GM21619 (cell line): ENCODE results near the gene ANKRD22.
"Not testable (repeated sequence)": the region's sequence is repeated elsewhere in the genome, so short reads cannot be mapped to it uniquely, and the experiment has no call there.

ENCODE experiments used
- ATAC-seq: cut with Tn5 transposase; IDR thresholded peaks from one replicate; pipeline ENCODE4 v1.9.1; 2021; ENCODE audit not compliant: unreplicated experiment

ANKRD22 gene

DNA sequence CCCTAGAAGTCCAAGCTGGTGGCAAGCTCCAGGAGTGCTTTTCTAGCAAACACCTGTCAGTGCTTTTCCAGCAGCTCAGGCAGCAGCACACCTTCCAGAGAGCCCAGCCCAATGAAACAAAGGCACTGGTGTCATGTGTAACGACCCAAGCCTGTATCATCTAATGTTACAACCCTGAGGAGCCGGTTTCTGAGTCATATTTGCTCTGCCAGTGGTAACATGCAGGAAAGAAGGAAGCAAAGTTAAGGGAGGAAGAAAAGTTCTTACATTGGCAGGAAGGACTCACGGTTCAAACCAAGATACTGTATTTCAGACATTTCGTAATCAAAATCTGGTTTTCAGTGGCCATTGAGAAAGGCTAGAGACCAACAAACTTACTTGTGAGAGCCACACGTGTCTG, at the start of gene ANKRD22:
ANKRD22 (minus strand) TSS at position 139 of the 400 bp plus-strand sequence. CDS start 237 bp downstream, outside the sequence.
- no peak for ATAC-seq

DNA sequence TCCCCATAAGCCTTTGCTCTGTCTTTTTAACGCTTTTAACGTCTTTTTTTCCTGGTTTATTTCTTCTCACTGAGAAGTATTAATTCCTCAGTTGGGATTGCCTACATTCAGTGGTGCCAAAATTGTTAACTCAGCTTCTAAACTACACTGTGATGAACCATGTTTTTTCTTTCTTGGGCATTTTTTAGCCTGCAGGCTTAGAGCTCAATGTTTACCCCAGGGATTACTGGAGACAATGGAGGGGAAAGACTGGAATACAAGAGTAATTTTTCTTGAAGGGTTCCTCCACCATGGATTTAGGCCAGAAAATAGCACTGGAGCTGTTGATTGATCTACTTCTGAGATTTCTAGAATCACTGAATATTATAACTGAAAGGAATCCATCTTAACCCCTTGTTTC, 48.2 kb upstream of the ANKRD22 start:
- ATAC-seq = no peak

DNA sequence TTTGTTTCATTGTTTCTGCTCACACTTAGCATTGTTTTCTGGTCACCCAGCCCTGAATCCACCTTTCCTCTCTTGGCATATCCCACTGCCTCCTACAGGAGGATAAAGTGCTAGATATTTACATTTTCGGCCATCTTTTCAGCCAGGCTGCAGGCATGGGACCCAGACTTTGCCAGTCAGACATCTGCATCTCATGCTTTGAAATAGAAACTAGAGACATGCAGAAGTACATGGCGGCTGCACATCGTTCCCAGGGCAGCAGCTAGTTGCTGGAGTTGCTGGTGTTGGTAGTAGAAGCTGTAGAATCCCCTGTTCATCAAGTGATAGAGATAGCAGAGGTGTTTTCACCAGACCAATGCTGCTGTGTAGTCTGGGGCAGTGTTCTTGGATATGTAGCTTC, 47.1 kb upstream of the ANKRD22 start:
- no peak for ATAC-seq

DNA sequence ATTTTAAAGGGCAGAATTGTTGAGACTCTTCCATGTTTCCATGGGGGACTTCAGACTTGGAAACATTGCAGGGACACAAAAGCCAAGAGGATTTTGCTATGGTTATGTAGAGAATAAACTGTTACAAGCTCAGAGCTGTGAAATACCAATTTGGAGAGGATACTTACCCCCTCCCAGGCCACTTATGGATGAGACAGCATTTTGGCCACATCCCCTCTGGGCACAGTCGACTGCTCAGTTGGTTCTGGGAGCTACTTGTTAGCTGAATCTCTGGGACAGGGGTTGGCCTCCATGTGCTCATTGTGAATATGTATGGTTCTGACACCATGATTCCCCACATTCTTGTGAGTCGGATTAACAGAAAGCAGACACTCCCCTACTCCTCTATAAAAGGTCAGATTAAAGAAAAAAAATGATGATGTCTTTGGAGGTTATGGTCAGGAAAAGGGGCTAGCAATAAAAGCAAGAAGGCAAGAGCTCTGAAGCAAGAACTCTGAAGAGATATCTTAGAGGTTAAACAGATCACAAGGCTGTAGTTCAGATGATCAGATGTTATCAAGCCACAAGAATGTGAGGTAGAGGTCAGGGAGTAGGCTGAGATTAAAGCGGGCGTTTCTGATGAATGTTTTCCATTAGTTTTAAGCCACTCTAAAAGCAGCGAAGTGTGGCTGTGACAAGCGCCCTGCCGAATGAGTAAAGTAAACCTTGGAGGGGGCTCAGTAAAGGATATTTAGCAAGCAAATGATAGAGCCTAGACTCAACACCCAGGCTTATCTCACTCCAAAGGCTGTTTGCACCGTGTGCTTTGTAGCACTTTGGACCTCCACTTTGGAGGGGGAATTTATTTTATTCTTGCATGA, 45.6 kb upstream of the ANKRD22 start:
- ATAC-seq = no peak

DNA sequence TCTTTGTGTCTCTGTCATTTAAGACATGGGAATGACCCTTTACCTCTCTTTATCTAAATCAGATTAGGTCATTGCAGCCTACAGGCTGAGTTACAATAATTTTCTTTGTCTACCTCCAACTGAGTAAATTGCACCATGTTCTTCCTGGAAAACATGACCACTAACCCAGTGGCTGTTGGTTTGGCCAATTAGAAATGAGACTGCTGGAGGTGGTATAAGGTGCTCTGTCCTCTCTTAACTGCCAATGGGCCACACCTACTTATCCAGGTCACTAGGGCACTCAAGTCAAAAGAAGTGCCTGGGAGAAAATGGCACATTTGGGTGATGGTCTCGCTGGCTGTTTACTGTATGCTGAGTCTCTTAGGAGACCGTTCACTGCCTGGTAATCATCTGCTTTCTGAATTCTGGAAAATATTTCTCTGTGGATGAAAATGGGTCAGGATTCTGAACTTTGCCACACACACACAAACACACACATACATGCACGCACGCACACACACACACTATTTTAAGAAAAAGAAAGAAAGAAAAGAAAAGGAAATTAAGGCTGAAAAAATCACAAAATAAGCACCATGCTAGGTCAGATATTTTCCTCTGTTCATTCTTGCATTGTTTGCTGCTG, 44.8 kb upstream of the ANKRD22 start:
- ATAC-seq = no peak

DNA sequence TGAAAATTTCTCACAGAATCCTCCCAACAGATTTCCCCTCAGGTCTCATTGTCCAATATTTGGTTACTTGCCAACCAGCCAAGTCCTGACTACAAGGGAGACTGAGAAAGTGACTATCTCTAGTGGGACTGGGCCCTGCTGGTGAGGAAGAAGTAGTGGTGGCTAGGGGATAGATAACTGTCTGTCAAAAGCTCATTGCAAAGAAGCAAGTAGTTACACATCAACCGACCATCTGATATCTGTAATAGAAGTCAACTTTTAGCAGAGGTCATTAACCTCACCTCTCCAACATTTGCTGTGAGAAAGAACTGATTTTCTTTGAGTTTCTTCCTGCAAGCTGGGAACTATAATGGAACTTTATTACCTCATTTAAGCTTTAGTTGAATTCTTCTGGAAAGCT, 43.6 kb upstream of the ANKRD22 start:
- no peak for ATAC-seq

DNA sequence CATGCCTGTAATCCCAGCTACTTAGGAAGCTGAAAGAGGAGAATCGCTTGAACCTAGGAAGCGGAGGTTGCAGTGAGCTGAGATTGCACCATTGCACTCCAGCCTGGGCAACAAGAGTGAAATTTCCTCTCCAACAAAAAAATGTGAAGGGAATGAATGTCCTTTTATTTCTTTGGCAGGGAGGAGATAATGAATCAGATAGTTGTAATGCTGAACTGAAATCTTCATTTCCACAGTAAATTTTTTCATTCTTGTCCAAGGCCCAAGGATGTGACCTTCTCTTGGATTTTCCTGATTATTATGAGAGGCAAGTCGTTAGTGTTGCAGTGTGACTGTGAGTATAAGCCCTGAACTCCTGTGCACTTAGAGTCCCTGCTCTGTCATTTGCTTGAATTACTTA, 42.0 kb upstream of the ANKRD22 start:
- no peak for ATAC-seq

DNA sequence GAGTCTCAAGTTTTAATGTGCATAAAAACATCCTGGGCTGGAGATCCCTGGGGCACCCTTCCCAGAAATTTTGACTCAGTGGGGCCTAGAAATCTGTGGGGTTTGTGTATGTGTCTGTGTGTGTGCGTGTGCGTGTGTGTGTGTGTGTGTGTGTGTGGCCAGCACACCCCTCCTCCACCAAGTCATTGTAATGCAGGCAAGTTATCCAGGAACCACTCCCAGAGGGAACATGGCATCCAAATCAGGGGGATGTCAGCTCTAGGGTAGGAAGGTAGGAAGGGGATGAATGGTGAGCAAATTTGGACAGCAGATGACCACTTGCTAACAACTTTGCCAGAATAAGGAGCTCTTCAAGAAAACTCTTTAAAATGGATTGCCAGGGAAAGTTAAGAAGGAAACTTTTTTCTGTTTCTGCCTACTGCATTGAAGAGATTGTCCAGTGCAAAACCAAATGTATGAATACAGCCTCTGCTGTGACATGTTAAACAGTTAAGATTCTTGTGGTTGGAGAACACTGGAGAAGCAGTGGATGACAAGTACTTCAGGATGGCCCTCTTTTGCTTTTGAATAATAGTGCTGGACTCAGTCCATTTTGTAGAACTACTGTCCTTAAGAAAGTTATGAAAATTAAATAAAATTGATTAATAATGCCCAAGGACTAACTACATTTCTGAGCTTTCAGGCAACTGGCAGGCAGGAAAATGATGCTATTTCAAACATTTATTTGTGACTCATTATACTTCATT, 40.8 kb upstream of the ANKRD22 start:
- ATAC-seq = no peak

DNA sequence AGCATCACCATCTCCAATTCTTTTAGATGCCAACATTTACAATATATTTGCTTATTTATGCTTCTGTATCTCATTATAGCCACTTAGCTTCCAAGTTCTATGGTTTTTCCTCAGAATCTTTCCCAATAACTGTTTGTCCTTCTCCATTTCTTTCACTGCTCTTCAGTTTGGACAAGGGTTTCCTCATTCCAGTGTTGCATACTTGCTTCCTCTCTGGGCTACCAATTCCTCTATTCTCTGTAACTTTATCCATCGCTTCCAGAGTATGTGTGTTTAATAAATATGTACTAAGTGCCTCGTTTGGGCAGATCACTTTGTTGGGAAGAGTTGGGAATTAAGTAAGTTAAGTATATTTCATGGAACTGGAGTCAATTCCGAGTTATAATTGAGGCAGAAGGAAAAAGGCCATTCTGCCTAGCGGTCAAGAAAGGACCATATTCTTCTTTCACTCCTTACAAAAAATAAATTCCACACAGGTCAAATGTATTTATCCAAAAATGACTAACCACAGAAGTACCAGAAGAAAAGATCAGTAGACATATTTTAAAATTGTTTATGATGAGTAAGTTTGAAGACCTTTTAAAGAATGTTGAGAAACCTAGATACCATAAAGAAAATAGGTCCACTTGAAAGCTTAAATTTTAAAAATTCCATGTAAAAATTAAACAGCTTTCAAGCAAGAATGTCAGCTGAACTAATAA, 39.2 kb upstream of the ANKRD22 start:
- ATAC-seq = no peak

DNA sequence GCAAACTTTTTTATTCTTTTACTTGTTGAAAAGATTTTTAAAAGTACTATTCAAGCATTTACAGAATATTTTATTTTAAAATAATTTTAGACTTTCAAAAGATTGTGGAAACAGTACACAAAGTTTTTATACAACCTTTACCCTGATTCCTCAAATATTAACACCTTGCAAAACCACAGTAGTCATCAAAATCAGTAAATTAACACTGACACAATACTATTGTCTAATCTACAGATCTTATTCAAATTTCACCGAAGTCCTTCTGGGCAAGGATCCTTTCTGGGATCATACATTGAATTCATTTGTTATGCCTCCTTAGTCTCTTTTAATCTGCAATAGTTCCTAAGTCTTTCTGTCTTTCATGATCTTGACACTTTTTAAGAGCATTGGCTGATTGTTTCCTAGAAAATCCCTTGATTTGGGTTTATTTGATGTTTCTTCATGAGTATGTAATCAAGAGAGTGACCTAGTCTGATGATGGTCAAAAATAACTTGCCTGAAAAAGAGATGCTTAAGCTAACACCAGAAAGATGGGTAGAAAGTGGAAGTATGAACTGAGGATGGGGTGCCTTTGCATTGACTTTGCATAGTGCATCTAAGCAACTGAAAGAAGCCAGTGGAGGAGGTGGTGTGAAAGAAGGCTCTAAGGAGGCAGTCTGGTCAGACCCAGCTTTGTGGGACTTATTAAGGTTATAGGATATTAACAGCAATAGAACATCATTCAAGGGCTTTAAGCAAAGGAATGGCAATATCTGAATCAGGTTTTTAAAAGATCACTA, 38.1 kb upstream of the ANKRD22 start:
- peak; percentile 78 for ATAC-seq

DNA sequence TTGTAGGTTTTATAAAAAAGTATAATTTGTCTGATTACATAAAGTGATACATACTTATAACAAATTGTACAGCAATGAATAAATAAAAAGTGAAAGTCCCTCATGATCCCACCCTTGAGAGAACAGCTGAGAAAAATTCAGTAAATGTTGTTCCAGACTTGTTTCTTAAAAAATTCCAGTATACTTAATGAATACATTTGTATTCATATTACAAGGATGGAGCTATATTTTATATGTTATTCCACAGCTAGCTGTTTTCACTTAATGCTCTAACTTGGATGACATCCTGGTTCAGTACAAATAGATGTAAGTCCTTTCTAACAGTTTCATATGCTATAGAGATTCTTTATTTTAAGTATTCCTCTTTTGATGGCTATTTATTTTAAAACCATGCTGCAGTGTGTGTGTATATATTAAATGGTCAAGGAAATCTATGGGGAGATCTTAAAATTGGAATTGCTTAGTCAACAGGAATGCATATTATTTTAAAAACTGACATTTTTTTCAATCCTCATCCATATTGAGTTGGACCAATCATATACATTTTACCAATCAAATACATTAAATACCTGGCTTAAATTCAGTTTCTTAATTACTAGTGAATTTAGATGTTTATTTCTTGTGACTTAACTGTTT, 37.3 kb upstream of the ANKRD22 start:
- no peak for ATAC-seq

DNA sequence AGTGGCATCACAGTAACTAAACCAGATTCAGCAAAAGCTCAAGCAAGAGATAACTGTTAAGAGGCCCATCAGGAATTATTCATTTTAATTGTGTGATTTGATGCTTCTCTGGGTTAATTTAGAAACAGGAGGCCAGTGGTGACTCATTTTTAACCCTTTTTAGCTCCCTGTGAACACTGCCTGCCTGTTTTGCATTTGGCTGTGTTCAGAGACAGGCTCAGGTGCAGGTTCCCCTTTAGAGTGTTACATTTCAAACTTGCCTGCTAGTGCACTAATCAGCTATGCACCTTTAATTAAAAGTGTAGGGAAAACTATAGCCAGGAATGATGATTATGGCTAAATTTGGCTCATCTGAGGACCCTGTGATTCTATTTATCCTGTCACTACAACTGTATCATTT, 34.9 kb upstream of the ANKRD22 start:
- ATAC-seq = peak; percentile 48

DNA sequence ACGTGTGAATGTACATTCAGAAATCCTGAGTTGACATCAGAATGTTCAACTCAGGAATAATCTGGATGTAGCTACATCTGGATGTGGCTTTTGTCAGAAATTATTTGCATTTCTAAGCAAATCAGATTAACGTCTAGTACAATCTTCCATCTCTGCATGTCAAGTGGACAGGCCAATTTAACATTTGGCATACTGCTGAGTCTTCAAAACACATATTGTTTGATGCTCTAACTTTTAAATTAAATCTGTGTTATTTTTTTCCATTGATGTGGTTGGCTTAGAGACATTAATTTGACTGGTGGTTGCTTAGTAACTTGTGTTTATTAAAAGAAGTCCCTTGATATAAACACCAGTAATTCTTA, 31.8 kb upstream of the ANKRD22 start:
- no peak for ATAC-seq

DNA sequence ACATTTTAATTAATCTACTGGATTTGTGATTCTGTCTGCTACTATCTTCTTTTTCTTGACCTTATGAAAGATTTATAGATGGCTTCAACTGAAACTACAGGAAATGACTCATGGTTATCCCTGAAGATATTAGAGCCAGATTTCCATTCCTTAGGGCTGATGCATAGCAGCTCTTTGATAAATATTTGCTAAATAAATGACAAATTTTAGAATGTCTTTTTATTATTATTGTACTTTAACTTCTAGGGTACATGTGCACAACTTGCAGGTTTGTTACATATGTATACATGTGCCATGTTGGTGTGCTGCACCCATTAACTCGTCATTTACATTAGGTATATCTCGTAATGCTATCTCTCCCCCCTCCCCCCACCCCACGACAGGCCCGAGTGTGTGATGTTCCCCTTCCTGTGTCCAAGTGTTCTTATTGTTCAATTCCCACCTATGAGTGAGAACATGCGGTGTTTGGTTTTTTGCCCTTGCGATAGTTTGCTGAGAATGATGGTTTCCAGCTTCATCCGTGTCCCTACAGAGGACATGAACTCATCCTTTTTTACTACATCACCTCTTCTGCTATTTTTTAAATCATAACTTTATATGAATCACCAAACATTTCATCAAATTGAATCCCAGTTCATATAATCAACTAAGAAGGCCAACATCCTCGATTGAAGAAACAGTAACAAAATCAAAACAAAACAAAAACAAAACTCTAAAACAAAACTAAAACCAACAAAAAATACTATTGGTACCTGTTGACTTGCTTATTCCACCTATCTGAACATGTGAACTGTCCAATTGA, 31.2 kb upstream of the ANKRD22 start:
- ATAC-seq = not testable (repeated sequence)

DNA sequence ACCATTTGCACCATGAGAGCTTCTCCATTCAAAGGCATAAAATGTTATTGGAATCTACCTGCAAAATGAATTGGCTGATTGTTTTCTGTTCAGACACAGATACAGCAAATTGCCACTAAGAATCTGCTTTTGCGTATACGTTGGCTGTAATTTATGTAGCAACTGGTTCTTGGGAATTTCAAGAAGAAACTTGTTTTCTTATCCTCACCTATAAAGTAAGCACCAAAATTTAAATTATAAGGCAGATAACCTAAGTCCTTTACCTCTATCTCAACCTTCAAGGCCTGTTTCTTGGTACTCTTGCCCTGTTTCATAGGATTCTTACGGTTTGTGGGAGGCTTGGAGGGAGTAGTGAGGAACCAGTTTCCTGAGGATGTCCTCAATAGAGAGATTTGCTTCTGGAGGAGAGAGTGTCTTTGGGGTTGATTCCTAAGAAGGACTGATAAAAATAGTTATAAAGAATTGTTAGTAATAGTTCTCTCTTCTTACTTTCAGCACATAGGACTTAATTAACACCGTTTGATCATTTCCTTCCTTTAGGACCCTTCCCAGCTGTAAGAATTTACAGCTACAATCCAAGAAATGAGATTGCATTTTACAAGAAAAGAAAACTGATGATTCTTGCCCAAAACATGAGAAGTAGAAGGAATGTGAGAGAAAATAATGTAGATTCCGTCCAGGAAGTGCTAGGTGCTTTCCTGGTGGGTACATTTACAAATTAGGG, 30.4 kb upstream of the ANKRD22 start:
- no peak for ATAC-seq

DNA sequence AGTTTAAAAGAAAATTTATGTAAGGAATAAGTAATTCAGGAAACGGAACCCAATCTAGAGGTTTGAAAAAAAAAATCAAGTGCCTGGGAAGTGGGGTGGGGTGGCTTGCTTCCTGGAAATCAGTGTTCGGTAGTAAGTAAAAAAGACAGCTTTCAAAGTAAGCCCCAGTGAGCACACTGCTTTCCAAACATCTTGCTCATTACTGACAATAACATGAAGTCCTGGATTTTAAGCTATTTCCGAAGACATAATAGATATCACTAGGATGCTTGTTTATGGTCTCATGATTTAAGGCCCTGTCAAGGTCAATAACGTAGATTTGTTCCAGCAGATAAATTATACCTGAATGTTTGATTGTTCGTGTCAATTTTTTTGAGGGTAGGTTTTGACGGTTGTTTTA, 29.7 kb upstream of the ANKRD22 start:
- no peak for ATAC-seq

DNA sequence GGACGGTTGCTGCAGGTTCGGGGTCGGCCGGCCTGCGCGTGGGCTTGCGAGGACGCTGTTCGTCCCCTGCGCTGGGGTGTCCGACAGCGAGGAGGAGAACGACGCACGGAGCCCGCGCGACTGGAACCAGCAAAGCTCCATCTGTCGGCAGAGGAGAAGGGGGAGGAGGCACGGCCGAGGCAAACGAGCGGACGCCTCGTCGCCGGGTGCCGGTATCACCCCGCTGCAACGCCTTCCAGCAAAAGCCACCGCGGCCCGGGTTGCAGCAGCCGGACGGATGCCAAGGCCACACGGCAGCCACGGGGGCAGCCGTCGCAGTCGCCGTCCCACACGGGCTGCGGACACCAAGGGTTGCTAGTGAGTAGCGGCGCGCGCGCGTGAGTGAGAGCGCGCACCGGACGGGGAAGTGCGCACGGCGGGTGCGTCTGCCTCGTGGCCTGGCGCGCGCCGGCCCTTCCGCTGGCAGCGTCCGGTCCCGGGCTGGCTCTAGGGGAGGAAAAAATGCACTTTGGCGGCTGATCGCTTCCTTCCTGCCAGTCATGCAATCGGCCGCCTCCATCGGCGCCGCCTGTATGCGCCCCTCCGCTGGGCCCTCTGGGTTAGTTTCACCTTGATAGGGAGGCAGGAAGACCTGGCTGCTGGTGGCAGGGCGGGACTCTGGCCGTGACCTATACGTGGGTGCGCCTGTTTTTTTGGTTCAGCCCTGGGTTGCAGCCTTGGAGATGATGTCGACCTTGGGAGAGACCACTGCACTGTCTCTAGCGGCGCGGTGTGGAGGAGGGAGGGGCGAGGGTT, 28.8 kb upstream of the ANKRD22 start:
- peak; percentile 63 for ATAC-seq
